ENCODE results near the gene COL20A1.

The COL20A1 gene

GRCh38 chr20:63348828-63349515 is 56.0 kb downstream of the COL20A1 start:
- no peak for DNase-seq (ENCODE audit: low read depth in 3 of 3)

GRCh38 chr20:63349516-63349895 is 56.5 kb downstream of the COL20A1 start:
- no peak for DNase-seq (ENCODE audit: low read depth in 3 of 3)

- no peak for DNase-seq (ENCODE audit: low read depth in 3 of 3)
These were observed 57.2 kb downstream of the COL20A1 start for GRCh38 chr20:63350196-63350595.

- no peak for DNase-seq (ENCODE audit: low read depth in 3 of 3)
These were observed 57.8 kb downstream of the COL20A1 start for GRCh38 chr20:63350597-63351325.

GRCh38 chr20:63351326-63351700 is 58.3 kb downstream of the COL20A1 start:
- no peak for DNase-seq (ENCODE audit: low read depth in 3 of 3)

GRCh38 chr20:63351811-63352591 is 59.0 kb downstream of the COL20A1 start:
- no peak for DNase-seq (ENCODE audit: low read depth in 3 of 3)

- DNase-seq (ENCODE audit: low read depth in 3 of 3), result no peak
These were observed 59.8 kb downstream of the COL20A1 start for GRCh38 chr20:63352811-63353221.

GRCh38 chr20:63354636-63355350 is 61.8 kb downstream of the COL20A1 start:
- no peak for DNase-seq (ENCODE audit: low read depth in 3 of 3)

- no peak for DNase-seq (ENCODE audit: low read depth in 3 of 3)
These were observed 62.9 kb downstream of the COL20A1 start for GRCh38 chr20:63355781-63356295.

GRCh38 chr20:63356511-63356910 is 63.5 kb downstream of the COL20A1 start:
- DNase-seq (ENCODE audit: low read depth in 3 of 3), result no peak

GRCh38 chr20:63356931-63357879 is 64.2 kb downstream of the COL20A1 start:
- DNase-seq (ENCODE audit: low read depth in 3 of 3), result no peak

- DNase-seq (ENCODE audit: low read depth in 3 of 3), result no peak
These were observed 65.2 kb downstream of the COL20A1 start for GRCh38 chr20:63357921-63358905.

GRCh38 chr20:63359164-63359934 is 66.4 kb downstream of the COL20A1 start:
- DNase-seq (ENCODE audit: low read depth in 3 of 3), result no peak

- no peak for DNase-seq (ENCODE audit: low read depth in 3 of 3)
These were observed 67.2 kb downstream of the COL20A1 start for GRCh38 chr20:63359937-63360849.

GRCh38 chr20:63360850-63361518 is 68.0 kb downstream of the COL20A1 start, which contains the start of gene CHRNA4:
TSS of gene CHRNA4 (minus strand) at chr20:63361349. CDS start at chr20:63361165, 184 bp downstream.
- no peak for DNase-seq (ENCODE audit: low read depth in 3 of 3)

- no peak for DNase-seq (ENCODE audit: low read depth in 3 of 3)
These were observed 68.8 kb downstream of the COL20A1 start for GRCh38 chr20:63361519-63362435.

Measured in stimulated activated CD4-positive, alpha-beta T cell treated with anti-CD3 and anti-CD28 coated beads, TNF-alpha, amount 100 ng/mL, for 4 hours (primary cell).